ENCODE results near the gene ADIPOR2. TPM values are rescaled to one million over a fixed set of nuclear protein-coding genes. Genes with fewer than 3 reads are reported as not detected.

The ADIPOR2 gene
- total RNA-seq, 2 experiments from 2014 or later: 64.4 to 68.3 TPM

- Mint-ChIP-seq H3K27me3 (ENCODE audit: low read depth) (peaks cover 15% of the 10 kb centered on the region), H3K9me3 (ENCODE audit: insufficient read depth) (no peaks in the 10 kb centered on the region), H3K36me3 (ENCODE audit: low read depth) (no peaks in the 10 kb centered on the region), H3K4me1 (ENCODE audit: low read depth) (no peaks in the 10 kb centered on the region), H3K27ac (no peak overlapping the region), H3K4me3 (no peak overlapping the region)
- ATAC-seq: no peak
- POLR2A ChIA-PET: no interaction called here
- CTCF ChIA-PET: interaction anchor here (0.8 kb wide), 1 partner anchor 106 kb away, joined by 3 read pairs; no protein-coding TSS in a partner anchor
- no peak for DNase-seq
Observed at GRCh38 chr12:1834186-1834925, 143.5 kb downstream of the ADIPOR2 start.

GRCh38 chr12:1835211-1836131 lies 144.6 kb downstream of the ADIPOR2 start:
- no peak overlapping the region for H3K27ac Mint-ChIP-seq
- DNase-seq (no peak), ATAC-seq (no peak)
- H3K4me3 Mint-ChIP-seq: no peak overlapping the region
- H3K4me1 Mint-ChIP-seq (ENCODE audit: low read depth): no peaks in the 10 kb centered on the region
- peaks cover 14% of the 10 kb centered on the region for H3K27me3 Mint-ChIP-seq (ENCODE audit: low read depth)
- no peaks in the 10 kb centered on the region for H3K9me3 Mint-ChIP-seq (ENCODE audit: insufficient read depth)
- CTCF ChIA-PET: no interaction called here
- POLR2A ChIA-PET: no interaction called here
- H3K36me3 Mint-ChIP-seq (ENCODE audit: low read depth): no peaks in the 10 kb centered on the region

- peaks cover 8% of the 10 kb centered on the region for H3K27me3 Mint-ChIP-seq (ENCODE audit: low read depth)
- DNase-seq (no peak), ATAC-seq (no peak)
- H3K4me1 Mint-ChIP-seq (ENCODE audit: low read depth): no peaks in the 10 kb centered on the region
- no peak overlapping the region for H3K4me3 Mint-ChIP-seq
- no peak overlapping the region for H3K27ac Mint-ChIP-seq
- no peaks in the 10 kb centered on the region for H3K9me3 Mint-ChIP-seq (ENCODE audit: insufficient read depth)
- POLR2A ChIA-PET: no interaction called here
- CTCF ChIA-PET: no interaction called here
- H3K36me3 Mint-ChIP-seq (ENCODE audit: low read depth): no peaks in the 10 kb centered on the region
Observed at GRCh38 chr12:1836241-1836803, 145.5 kb downstream of the ADIPOR2 start.

- no peak overlapping the region for H3K4me3 Mint-ChIP-seq
- CTCF ChIA-PET: no interaction called here
- no peak for ATAC-seq
- POLR2A ChIA-PET: no interaction called here
- no peaks in the 10 kb centered on the region for H3K9me3 Mint-ChIP-seq (ENCODE audit: insufficient read depth)
- H3K4me1 Mint-ChIP-seq (ENCODE audit: low read depth): peaks cover 2% of the 10 kb centered on the region
- DNase-seq: no peak
- H3K36me3 Mint-ChIP-seq (ENCODE audit: low read depth): no peaks in the 10 kb centered on the region
- peaks cover 4% of the 10 kb centered on the region for H3K27me3 Mint-ChIP-seq (ENCODE audit: low read depth)
- no peak overlapping the region for H3K27ac Mint-ChIP-seq
Observed at GRCh38 chr12:1836854-1837421, 146.1 kb downstream of the ADIPOR2 start.

GRCh38 chr12:1837541-1838204 lies 146.8 kb downstream of the ADIPOR2 start:
- Mint-ChIP-seq H3K4me1 (ENCODE audit: low read depth) (peaks cover 5% of the 10 kb centered on the region), H3K9me3 (ENCODE audit: insufficient read depth) (no peaks in the 10 kb centered on the region), H3K27ac (no peak overlapping the region), H3K4me3 (no peak overlapping the region), H3K27me3 (ENCODE audit: low read depth) (peaks cover 2% of the 10 kb centered on the region), H3K36me3 (ENCODE audit: low read depth) (no peaks in the 10 kb centered on the region)
- POLR2A ChIA-PET: no interaction called here
- CTCF ChIA-PET: interaction anchor here (1.0 kb wide), 1 partner anchor 102 kb away, joined by 3 read pairs; no protein-coding TSS in a partner anchor
- no peak for ATAC-seq
- no peak for DNase-seq

Small RNA genes lying within 50 kb of the gene (microRNA-seq; reads per million reads assigned to microRNA genes)
- gene MIR3649: not detected

Other genes starting within 250 kb of the ADIPOR2 start
- 10 to 100 TPM; 27.5 to 28.9 TPM for gene FBXL14, start 96.5 kb upstream of the ADIPOR2 start, total RNA-seq
- not detected for gene WNT5B, start 61.8 kb upstream of the ADIPOR2 start, total RNA-seq
- not detected for gene LRTM2, start 129.5 kb downstream of the ADIPOR2 start, total RNA-seq
- gene CACNA2D4, start 227.6 kb downstream of the ADIPOR2 start, total RNA-seq: 1 to 10 TPM; 6.8 to 7.0 TPM

All from activated CD8-positive, alpha-beta T cell treated with anti-CD3 and anti-CD28 coated beads, Interleukin-2, amount 10 ng/mL, durations not matched to agents 7 days and 5 days (primary cell).